ENCODE measurements around the gene NFU1.

NFU1 gene

GRCh38 chr2:69436938-69437750, at the start of gene NFU1:
NFU1 (minus strand) TSS chr2:69437435; CDS start chr2:69437422, 13 bp downstream.
- peaks cover 27% of the 10 kb centered on the region for H3K4me1 ChIP-seq (ENCODE audit: control insufficient read depth, insufficient read depth, low read length)
- H3K9me3 ChIP-seq (ENCODE audit: control insufficient read depth, insufficient read depth, low read length) = no peaks in the 10 kb centered on the region
- H3K4me3 ChIP-seq (ENCODE audit: low read depth, low read length) = peak within 1 kb of the TSS; percentile 85
- H3K27me3 ChIP-seq (ENCODE audit: control insufficient read depth, insufficient read depth, low read length) = no peaks in the 10 kb centered on the region
- peak within 1 kb of the TSS; percentile 90 for H3K27ac ChIP-seq (ENCODE audit: low read depth, low read length)
- no peaks in the 10 kb centered on the region for H3K36me3 ChIP-seq (ENCODE audit: control insufficient read depth, insufficient read depth, low read length)
- H3K9ac ChIP-seq (ENCODE audit: low read depth, low read length) = peak within 1 kb of the TSS; percentile 90

- Histone ChIP-seq H3K9ac (ENCODE audit: low read depth, low read length) (no peak overlapping the region), H3K27ac (ENCODE audit: low read depth, low read length) (no peak overlapping the region), H3K36me3 (ENCODE audit: control insufficient read depth, insufficient read depth, low read length) (peaks cover 5% of the 10 kb centered on the region), H3K9me3 (ENCODE audit: control insufficient read depth, insufficient read depth, low read length) (no peaks in the 10 kb centered on the region), H3K4me1 (ENCODE audit: control insufficient read depth, insufficient read depth, low read length) (no peaks in the 10 kb centered on the region), H3K27me3 (ENCODE audit: control insufficient read depth, insufficient read depth, low read length) (no peaks in the 10 kb centered on the region), H3K4me3 (ENCODE audit: low read depth, low read length) (no peak overlapping the region)
Observed at GRCh38 chr2:69483696-69484095, 46.5 kb upstream of the NFU1 start.

- no peak overlapping the region for H3K4me3 ChIP-seq (ENCODE audit: low read depth, low read length)
- H3K4me1 ChIP-seq (ENCODE audit: control insufficient read depth, insufficient read depth, low read length) = 0 out of 2 replicates have a peak, but pooled peaks cover under 1% of the 10 kb centered on the region
- H3K9me3 ChIP-seq (ENCODE audit: control insufficient read depth, insufficient read depth, low read length) = no peaks in the 10 kb centered on the region
- H3K27me3 ChIP-seq (ENCODE audit: control insufficient read depth, insufficient read depth, low read length) = no peaks in the 10 kb centered on the region
- peaks cover 5% of the 10 kb centered on the region for H3K36me3 ChIP-seq (ENCODE audit: control insufficient read depth, insufficient read depth, low read length)
- no peak overlapping the region for H3K9ac ChIP-seq (ENCODE audit: low read depth, low read length)
- H3K27ac ChIP-seq (ENCODE audit: low read depth, low read length) = no peak overlapping the region
Observed at GRCh38 chr2:69483024-69483423, 45.8 kb upstream of the NFU1 start.

- Histone ChIP-seq H3K27me3 (ENCODE audit: control insufficient read depth, insufficient read depth, low read length) (no peaks in the 10 kb centered on the region), H3K9me3 (ENCODE audit: control insufficient read depth, insufficient read depth, low read length) (no peaks in the 10 kb centered on the region), H3K4me1 (ENCODE audit: control insufficient read depth, insufficient read depth, low read length) (0 out of 2 replicates have a peak, but pooled peaks cover 3% of the 10 kb centered on the region), H3K36me3 (ENCODE audit: control insufficient read depth, insufficient read depth, low read length) (peaks cover 5% of the 10 kb centered on the region), H3K4me3 (ENCODE audit: low read depth, low read length) (no peak overlapping the region), H3K9ac (ENCODE audit: low read depth, low read length) (no peak overlapping the region), H3K27ac (ENCODE audit: low read depth, low read length) (no peak overlapping the region)
Observed at GRCh38 chr2:69482471-69482870, 45.2 kb upstream of the NFU1 start.

GRCh38 chr2:69481421-69481820, 44.2 kb upstream of the NFU1 start:
- Histone ChIP-seq H3K9me3 (ENCODE audit: control insufficient read depth, insufficient read depth, low read length) (no peaks in the 10 kb centered on the region), H3K27me3 (ENCODE audit: control insufficient read depth, insufficient read depth, low read length) (no peaks in the 10 kb centered on the region), H3K27ac (ENCODE audit: low read depth, low read length) (no peak overlapping the region), H3K4me1 (ENCODE audit: control insufficient read depth, insufficient read depth, low read length) (peaks cover 6% of the 10 kb centered on the region; the same call in 1 of the 2 replicates), H3K36me3 (ENCODE audit: control insufficient read depth, insufficient read depth, low read length) (no peaks in the 10 kb centered on the region; the same call in 1 of the 2 replicates), H3K9ac (ENCODE audit: low read depth, low read length) (no peak overlapping the region), H3K4me3 (ENCODE audit: low read depth, low read length) (no peak overlapping the region)

- H3K27ac ChIP-seq (ENCODE audit: low read depth, low read length) = no peak overlapping the region
- H3K9ac ChIP-seq (ENCODE audit: low read depth, low read length) = no peak overlapping the region
- no peak overlapping the region for H3K4me3 ChIP-seq (ENCODE audit: low read depth, low read length)
- peaks cover 6% of the 10 kb centered on the region; the same call in 1 of the 2 replicates for H3K4me1 ChIP-seq (ENCODE audit: control insufficient read depth, insufficient read depth, low read length)
- H3K36me3 ChIP-seq (ENCODE audit: control insufficient read depth, insufficient read depth, low read length) = no peaks in the 10 kb centered on the region; the same call in 1 of the 2 replicates
- H3K27me3 ChIP-seq (ENCODE audit: control insufficient read depth, insufficient read depth, low read length) = no peaks in the 10 kb centered on the region
- no peaks in the 10 kb centered on the region for H3K9me3 ChIP-seq (ENCODE audit: control insufficient read depth, insufficient read depth, low read length)
Observed at GRCh38 chr2:69477627-69478026, 40.4 kb upstream of the NFU1 start.

GRCh38 chr2:69474688-69475087, 37.5 kb upstream of the NFU1 start:
- Histone ChIP-seq H3K4me1 (ENCODE audit: control insufficient read depth, insufficient read depth, low read length) (peaks cover 11% of the 10 kb centered on the region; the same call in 1 of the 2 replicates), H3K4me3 (ENCODE audit: low read depth, low read length) (no peak overlapping the region), H3K27ac (ENCODE audit: low read depth, low read length) (no peak overlapping the region), H3K27me3 (ENCODE audit: control insufficient read depth, insufficient read depth, low read length) (no peaks in the 10 kb centered on the region), H3K36me3 (ENCODE audit: control insufficient read depth, insufficient read depth, low read length) (no peaks in the 10 kb centered on the region), H3K9ac (ENCODE audit: low read depth, low read length) (no peak overlapping the region), H3K9me3 (ENCODE audit: control insufficient read depth, insufficient read depth, low read length) (no peaks in the 10 kb centered on the region)

GRCh38 chr2:69471793-69472192, 34.6 kb upstream of the NFU1 start:
- no peaks in the 10 kb centered on the region for H3K27me3 ChIP-seq (ENCODE audit: control insufficient read depth, insufficient read depth, low read length)
- no peak overlapping the region for H3K9ac ChIP-seq (ENCODE audit: low read depth, low read length)
- H3K27ac ChIP-seq (ENCODE audit: low read depth, low read length) = no peak overlapping the region
- H3K4me1 ChIP-seq (ENCODE audit: control insufficient read depth, insufficient read depth, low read length) = 0 out of 2 replicates have a peak, but pooled peaks cover 5% of the 10 kb centered on the region
- no peak overlapping the region for H3K4me3 ChIP-seq (ENCODE audit: low read depth, low read length)
- no peaks in the 10 kb centered on the region for H3K36me3 ChIP-seq (ENCODE audit: control insufficient read depth, insufficient read depth, low read length)
- H3K9me3 ChIP-seq (ENCODE audit: control insufficient read depth, insufficient read depth, low read length) = no peaks in the 10 kb centered on the region

- Histone ChIP-seq H3K4me3 (ENCODE audit: low read depth, low read length) (no peak overlapping the region), H3K27me3 (ENCODE audit: control insufficient read depth, insufficient read depth, low read length) (no peaks in the 10 kb centered on the region), H3K36me3 (ENCODE audit: control insufficient read depth, insufficient read depth, low read length) (peaks cover 1% of the 10 kb centered on the region; the same call in 1 of the 2 replicates), H3K4me1 (ENCODE audit: control insufficient read depth, insufficient read depth, low read length) (0 out of 2 replicates have a peak, but pooled peaks cover 5% of the 10 kb centered on the region), H3K27ac (ENCODE audit: low read depth, low read length) (no peak overlapping the region), H3K9me3 (ENCODE audit: control insufficient read depth, insufficient read depth, low read length) (no peaks in the 10 kb centered on the region), H3K9ac (ENCODE audit: low read depth, low read length) (no peak overlapping the region)
Observed at GRCh38 chr2:69470911-69471310, 33.7 kb upstream of the NFU1 start.

GRCh38 chr2:69469784-69470183, 32.5 kb upstream of the NFU1 start:
- H3K36me3 ChIP-seq (ENCODE audit: control insufficient read depth, insufficient read depth, low read length) = peaks cover 6% of the 10 kb centered on the region; the same call in 1 of the 2 replicates
- 0 out of 2 replicates have a peak, but pooled peaks cover 5% of the 10 kb centered on the region for H3K4me1 ChIP-seq (ENCODE audit: control insufficient read depth, insufficient read depth, low read length)
- no peak overlapping the region for H3K9ac ChIP-seq (ENCODE audit: low read depth, low read length)

GRCh38 chr2:69469375-69469774, 32.1 kb upstream of the NFU1 start:
- Histone ChIP-seq H3K27me3 (ENCODE audit: control insufficient read depth, insufficient read depth, low read length) (no peaks in the 10 kb centered on the region), H3K4me3 (ENCODE audit: low read depth, low read length) (no peak overlapping the region), H3K4me1 (ENCODE audit: control insufficient read depth, insufficient read depth, low read length) (0 out of 2 replicates have a peak, but pooled peaks cover 5% of the 10 kb centered on the region), H3K27ac (ENCODE audit: low read depth, low read length) (no peak overlapping the region), H3K9ac (ENCODE audit: low read depth, low read length) (no peak overlapping the region), H3K9me3 (ENCODE audit: control insufficient read depth, insufficient read depth, low read length) (no peaks in the 10 kb centered on the region), H3K36me3 (ENCODE audit: control insufficient read depth, insufficient read depth, low read length) (peaks cover 6% of the 10 kb centered on the region; the same call in 1 of the 2 replicates)

More at GRCh38 chr2:69469784-69470183, 32.5 kb upstream of the NFU1 start:
- no peak overlapping the region for H3K27ac ChIP-seq (ENCODE audit: low read depth, low read length)
- no peaks in the 10 kb centered on the region for H3K27me3 ChIP-seq (ENCODE audit: control insufficient read depth, insufficient read depth, low read length)
- no peak overlapping the region for H3K4me3 ChIP-seq (ENCODE audit: low read depth, low read length)
- no peaks in the 10 kb centered on the region for H3K9me3 ChIP-seq (ENCODE audit: control insufficient read depth, insufficient read depth, low read length)

All from HUES48 (cell line).